ENCODE data around the gene FZD2. TPM values are rescaled to one million over a fixed set of nuclear protein-coding genes. Genes with fewer than 3 reads are reported as not detected.

FZD2 gene
- total and polyA plus RNA-seq, 2 of the 4 experiments (the other 2 are of a cell fraction): 21.3 to 130 TPM

- Histone ChIP-seq H4K20me1 (ENCODE audit: insufficient read depth, low read length) (peaks cover 32% of the 10 kb centered on the region), H3K9ac (ENCODE audit: low read depth, low read length) (peak overlapping the region; percentile 86), H3K23ac (ENCODE audit: low read depth, low read length) (peak overlapping the region; percentile 86), H3K4me1 (ENCODE audit: control insufficient read depth, insufficient read depth, low read length) (peaks cover 13% of the 10 kb centered on the region), H4K8ac (ENCODE audit: low read depth in 2 of 2, low read length in 2 of 2) (peak overlapping the region; percentile 94), H3K18ac (ENCODE audit: low read depth, low read length) (peak overlapping the region; percentile 70), H4K5ac (ENCODE audit: low read depth, low read length) (peak overlapping the region; percentile 60), H4K91ac (ENCODE audit: insufficient read depth, low read depth, low read length) (peak overlapping the region; percentile 93), H3K4ac (ENCODE audit: low read depth, low read length) (peak overlapping the region; percentile 98), H2BK120ac (ENCODE audit: low read depth, low read length) (peak overlapping the region; percentile 86), H3K56ac (ENCODE audit: extremely low read depth, insufficient read depth, low read length) (peak overlapping the region; percentile 98), H3K4me2 (ENCODE audit: low read depth, low read length) (peak overlapping the region; percentile 68), H3K9me1 (ENCODE audit: insufficient read depth, low read length) (peaks cover 21% of the 10 kb centered on the region), H3K36me3 (ENCODE audit: control insufficient read depth, insufficient read depth, low read length) (peaks cover 8% of the 10 kb centered on the region; the same call in 1 of the 2 replicates), H2BK20ac (ENCODE audit: low read depth, low read length) (peak overlapping the region; percentile 30), H3K4me3 (ENCODE audit: insufficient read depth, low read depth, low read length) (peak overlapping the region; percentile 61), H3K9me3 (ENCODE audit: control insufficient read depth, insufficient read depth, low read length) (no peaks in the 10 kb centered on the region), H3K27ac (ENCODE audit: insufficient read depth, low read length) (peak overlapping the region; percentile 91), H2AK5ac (ENCODE audit: low read depth, low read length) (peak overlapping the region; percentile 79; the same call in 1 of the 2 replicates), H3K27me3 (ENCODE audit: control insufficient read depth, insufficient read depth, low read length) (no peaks in the 10 kb centered on the region), H2BK5ac (ENCODE audit: low read depth, low read length, poor library complexity, severe bottlenecking) (peak overlapping the region; percentile 89), H3K79me1 (ENCODE audit: low read depth in 1 of 2, low read length in 2 of 2) (peaks cover 4 to 46% of the 10 kb centered on the region in 2 experiments; a peak in 3 of 4 replicates), H3K14ac (replicated peaks; ENCODE audit: low read depth, low read length) (peak overlapping the region; percentile 83), H2AK9ac (replicated peaks; ENCODE audit: low read depth, low read length, poor library complexity) (peak overlapping the region; percentile 97), H2AFZ (replicated peaks; ENCODE audit: low read length, poor library complexity) (peak overlapping the region; percentile 87), H2BK15ac (ENCODE audit: low read depth, low read length) (peak overlapping the region; percentile 83)
- in situ Hi-C loops (cut with MboI; ENCODE audit: low sequenced_read_pairs) (no loop called here), dilution Hi-C loops (cut with HindIII; ENCODE audit: low sequenced_read_pairs, unreplicated experiment) (no loop called here), intact Hi-C loops (cut with micrococcal nuclease) (loop anchor here (1.0 kb wide), 1 partner anchor 9 kb away; no protein-coding TSS in a partner anchor)
- POLR2A ChIA-PET (ENCODE audit: unreplicated experiment): interaction anchor here (0.7 to 4.2 kb wide), 5 partner anchors 8 to 22 kb away, joined by 3 to 22 read pairs (median 6); no protein-coding TSS in a partner anchor
- ATAC-seq (ENCODE audit: low read depth) (peak; percentile 24), DNase-seq (peak; percentile 63)
- no CpG with 5 or more reads among the region's 28 CpGs for WGBS, 2 experiments (ENCODE audit: extremely low coverage in 2 of 2, insufficient read length in 1 of 2)
- peak; percentile 5; the same call in 1 of the 2 replicates for TF ChIP-seq POLR2A (IDR thresholded peaks at IDR 0.05; ENCODE audit: low read depth, low read length)
- no peak for TF ChIP-seq CTCF (conservative IDR thresholded peaks at IDR 0.05; ENCODE audit: low read depth, low read length)
- CTCF ChIA-PET: interaction anchor here (0.6 to 1.2 kb wide), 3 partner anchors 24 to 33 kb away, joined by 3 to 4 read pairs (median 4); no protein-coding TSS in a partner anchor
- BruUV-seq (replicated peaks): no TSS peak
These were observed 985 bp upstream of the FZD2 start for GRCh38 chr17:44556166-44556831.
